Endothelial cell of umbilical vein (primary cell): ENCODE measurements around the gene STAT5A. TPM values are rescaled to one million over a fixed set of nuclear protein-coding genes. Genes with fewer than 3 reads are reported as not detected.

Experiments used
- BruUV-seq: library from RNA; stranded (reverse); fragments of 400-500 nt; replicated peaks from 2 replicates; lab custom pipeline; 2021; lab: Mats Ljungman, UMichigan
- CTCF ChIA-PET: fragments of 300-600, 350-600 bp; sonication (Branson Sonifier 250); formaldehyde crosslinking; loops from one replicate; lab custom pipeline; 2021; ENCODE audit warnings: antibody characterized with exemption, inconsistent platforms; lab: Charles Lee
- POLR2A ChIA-PET: fragments of 300-600, 350-600 bp; sonication (Branson Sonifier 250); formaldehyde crosslinking; loops from one replicate; lab custom pipeline; 2021; ENCODE audit warnings: antibody characterized with exemption, inconsistent platforms; lab: Charles Lee
- DNase-seq: peaks from one replicate; pipeline ENCODE4 v3.0.0-alpha.2; 2011; ENCODE audit warnings: low read depth, low spot score
- FAIRE-seq: peaks from 2 replicates; lab custom pipeline; 2011; peaks lifted over from hg19 to GRCh38; lab: Jason Lieb, UNC
- H2AFZ ChIP-seq: 2 replicates; pipeline ENCODE4 v1.6.0; 2012; ENCODE audit warnings: low read depth, low read length, control low read depth, inconsistent platforms
- H3K27ac ChIP-seq: 2 replicates; pipeline ENCODE4 v1.5.1; 2011; ENCODE audit warnings: low read depth, mild to moderate bottlenecking, control low read depth, low read length, moderate library complexity; ENCODE audit not compliant: insufficient read depth
- H3K27me3 ChIP-seq, 2 experiments: 2 replicates each; pipeline versions ENCODE4 v1.6.0 to v1.6.1; 2011; ENCODE audit warnings: low read length in 2 of 2, mixed read lengths in 1 of 2; ENCODE audit not compliant: control insufficient read depth in 2 of 2, insufficient read depth in 2 of 2
- H3K36me3 ChIP-seq, 2 experiments: 2 replicates in 1 of 2; 3 replicates in 1 of 2; pipeline ENCODE4 v1.5.1; 2011; ENCODE audit warnings: low read length in 2 of 2, mild to moderate bottlenecking in 1 of 2, moderate library complexity in 1 of 2; ENCODE audit not compliant: control insufficient read depth in 2 of 2, insufficient read depth in 2 of 2; ENCODE audit errors: extremely low read depth in 1 of 2
- H3K4me1 ChIP-seq: 3 replicates; pipeline ENCODE4 v1.5.1; 2011; ENCODE audit warnings: mild to moderate bottlenecking, low read length; ENCODE audit not compliant: control insufficient read depth, insufficient read depth; ENCODE audit errors: extremely low read depth
- H3K4me2 ChIP-seq: 2 replicates; pipeline ENCODE4 v1.6.1; 2011; ENCODE audit warnings: low read length, control low read depth, mixed read lengths; ENCODE audit not compliant: insufficient read depth
- H3K4me3 ChIP-seq, 3 experiments: fragments of 200-600 bp in 1 of 3; sonication (generic), shearing (Covaris generic) in 1 of 3; replicated peaks in 1 of 3; 2 replicates each; pipeline ENCODE4 v1.5.1; 2011 to 2016; ENCODE audit warnings: control low read depth in 3 of 3, low read length in 3 of 3, mild to moderate bottlenecking in 2 of 3, inconsistent platforms in 1 of 3, low read depth in 1 of 3, moderate library complexity in 1 of 3; ENCODE audit not compliant: insufficient read depth in 1 of 3
- H3K79me2 ChIP-seq: 2 replicates; pipeline ENCODE4 v1.6.0; 2012; ENCODE audit warnings: low read length, inconsistent platforms; ENCODE audit not compliant: control insufficient read depth, insufficient read depth
- H3K9ac ChIP-seq: replicated peaks from 2 replicates; pipeline ENCODE3; 2011; ENCODE audit warnings: low read length, control low read depth; ENCODE audit not compliant: insufficient read depth; ENCODE audit errors: extremely low read depth
- H3K9me1 ChIP-seq: replicated peaks from 3 replicates; pipeline ENCODE4 v1.6.0; 2011; ENCODE audit warnings: mild to moderate bottlenecking, low read length; ENCODE audit not compliant: control insufficient read depth, insufficient read depth; ENCODE audit errors: extremely low read depth
- H3K9me3 ChIP-seq: replicated peaks from 2 replicates; pipeline ENCODE4 v1.5.1; 2012; ENCODE audit warnings: low read length, inconsistent platforms; ENCODE audit not compliant: control insufficient read depth, insufficient read depth
- H4K20me1 ChIP-seq: replicated peaks from 2 replicates; pipeline ENCODE3; 2011; ENCODE audit warnings: mild to moderate bottlenecking, low read length; ENCODE audit not compliant: control insufficient read depth, insufficient read depth; ENCODE audit errors: extremely low read depth
- CTCF ChIP-seq, 2 donors: IDR thresholded peaks; 1 replicate in 1 of 2; 2 replicates in 1 of 2; pipeline ENCODE4 v1.5.1; 2011; ENCODE audit warnings: low read length in 2 of 2, mild to moderate bottlenecking in 2 of 2, moderate library complexity in 2 of 2, control low read depth in 1 of 2, inconsistent platforms in 1 of 2, low read depth in 1 of 2; ENCODE audit not compliant: insufficient read depth in 1 of 2; ENCODE audit errors: extremely low read depth in 1 of 2
- EZH2 ChIP-seq: IDR thresholded peaks from 2 replicates; pipeline ENCODE4 v1.6.1; 2012; ENCODE audit warnings: borderline replicate concordance, low read depth, mild to moderate bottlenecking, moderate library complexity, low read length, inconsistent platforms; ENCODE audit not compliant: severe bottlenecking
- FOS ChIP-seq: IDR thresholded peaks from 2 replicates; pipeline ENCODE4 v1.6.1; 2011; ENCODE audit warnings: mild to moderate bottlenecking, low read length, moderate library complexity, borderline replicate concordance; ENCODE audit not compliant: insufficient read depth
- GATA2 ChIP-seq: IDR thresholded peaks from 2 replicates; pipeline ENCODE4 v1.7.0; 2011; ENCODE audit warnings: low read depth, mild to moderate bottlenecking, moderate library complexity, mixed read lengths, low read length; ENCODE audit not compliant: insufficient read length, insufficient read depth
- JUN ChIP-seq: IDR thresholded peaks from 2 replicates; pipeline ENCODE4 v1.6.1; 2011; ENCODE audit warnings: borderline replicate concordance, low read depth; ENCODE audit not compliant: insufficient read length, insufficient read depth
- MAX ChIP-seq: IDR thresholded peaks from 2 replicates; pipeline ENCODE4 v1.6.1; 2011; ENCODE audit not compliant: insufficient read depth, insufficient read length
- MYC ChIP-seq: IDR thresholded peaks from one replicate; pipeline ENCODE4 v1.6.1; 2011; ENCODE audit warnings: mild to moderate bottlenecking, low read depth, low read length
- POLR2A ChIP-seq: IDR thresholded peaks from 2 replicates; pipeline ENCODE4 v1.6.1; 2012; ENCODE audit warnings: low read depth, mild to moderate bottlenecking, control low read depth, low read length
- POLR2AphosphoS5 ChIP-seq: IDR thresholded peaks from 2 replicates; pipeline ENCODE4 v1.6.1; 2012; ENCODE audit warnings: low read depth, mild to moderate bottlenecking, control low read depth, low read length, moderate library complexity; ENCODE audit not compliant: insufficient read depth
- dilution Hi-C: fragments of 300-500 bp; cut with MboI; formaldehyde crosslinking; loops from one replicate; pipeline ENCODE4 v1.15.0; 2019; ENCODE audit warnings: low sequenced_read_pairs; ENCODE audit not compliant: extremely low pct_ligation_motif_present
- intact Hi-C: fragments of 100-400 bp; cut with micrococcal nuclease; formaldehyde crosslinking; loops from one replicate; pipeline ENCODE4 v1.10.0; 2022
- polyA plus RNA-seq, 4 experiments: library from polyadenylated mRNA; depleted of rRNA in 3 of 4; stranded (reverse) in 3 of 4; unstranded in 1 of 4; fragments of >200 nt; gene quantifications; 2 replicates each; pipeline versions ENCODE4 v1.2.1 to v1.2.3, GENCODE V29; 2011 to 2012; ENCODE audit warnings: missing spikeins in 1 of 4
- total RNA-seq: library from RNA; stranded (reverse); gene quantifications from 2 replicates; pipeline ENCODE4 v1.2.3, GENCODE V29; 2021

The STAT5A gene
- total and polyA plus RNA-seq, 2 donors (not counting 3 experiments of a cell fraction or from before 2014, with no cell fraction given): 18.0 to 23.4 TPM

DNA sequence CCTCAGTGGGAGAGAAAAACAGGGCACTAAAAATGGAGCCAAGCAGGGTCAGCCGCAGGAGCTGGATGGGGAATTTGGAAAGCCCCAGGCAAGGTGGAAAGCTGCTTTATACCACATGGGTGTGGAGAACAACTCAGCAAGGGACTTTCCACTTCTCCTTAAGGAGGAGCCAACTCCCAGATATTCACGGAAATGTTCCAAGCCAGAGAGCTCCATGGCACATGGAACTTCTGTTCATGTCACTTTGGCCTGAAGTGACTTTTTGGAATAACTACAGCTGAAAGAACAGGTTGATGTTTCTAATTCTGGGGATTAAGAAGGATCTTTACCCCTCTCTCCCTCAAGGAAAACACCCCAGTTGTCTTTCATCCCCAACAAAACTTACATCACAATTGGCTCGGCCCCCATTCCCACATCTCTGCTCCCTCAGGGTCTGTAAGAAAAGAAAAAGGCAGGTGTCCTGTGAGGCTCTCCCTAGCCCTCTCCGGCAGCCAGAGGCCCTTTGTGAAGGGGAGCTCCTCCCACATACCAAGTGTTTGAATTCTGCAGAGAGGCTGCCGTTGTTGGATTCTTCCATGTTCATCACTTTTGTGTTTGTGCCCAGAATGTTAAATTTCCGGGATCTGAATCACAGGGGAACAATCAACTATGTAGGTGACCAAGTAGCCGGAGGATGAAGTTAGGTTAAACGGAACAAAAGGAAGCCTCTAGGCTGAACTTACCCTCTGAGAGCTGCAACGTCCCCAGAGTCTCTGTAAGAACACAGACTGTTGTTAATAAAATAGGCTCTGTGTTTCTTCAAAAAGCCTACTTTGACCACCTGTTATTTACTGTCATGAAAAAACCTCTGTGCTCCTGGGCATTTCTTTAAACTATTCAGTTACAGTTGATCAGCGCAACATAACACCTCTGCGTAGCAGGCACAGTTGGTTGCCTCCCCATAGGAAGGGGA, 41.0 kb downstream of the STAT5A start:
- H3K36me3 ChIP-seq: peaks cover 20 to 30% of the 10 kb centered on the region in 2 experiments
- H3K4me3 ChIP-seq: no peak overlapping the region

DNA sequence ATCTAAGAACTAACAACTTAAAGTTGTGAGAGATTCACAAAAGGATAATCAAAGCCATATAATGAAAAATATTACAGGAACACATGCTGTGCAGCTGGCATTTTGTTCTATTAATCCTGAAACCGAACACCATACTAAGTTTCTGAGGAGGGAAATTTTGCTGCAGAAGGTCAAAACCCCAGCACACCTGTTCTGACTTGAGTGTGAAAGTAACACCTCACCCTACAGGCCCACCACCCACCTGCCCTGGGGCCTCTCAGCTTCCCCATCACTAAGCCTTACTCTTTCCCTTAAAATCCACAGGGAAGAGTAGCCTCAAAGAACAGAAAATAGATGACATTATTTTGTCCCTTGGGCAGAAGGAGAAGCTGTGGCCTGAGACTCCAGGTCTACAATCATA, 44.8 kb downstream of the STAT5A start:
- POLR2A ChIA-PET: no interaction called here
- TF ChIP-seq MAX (no peak), EZH2 (no peak), MYC (no peak), POLR2A (no peak), FOS (no peak), GATA2 (no peak), JUN (no peak), POLR2AphosphoS5 (no peak), CTCF (IDR thresholded peaks at IDR 0.05; ENCODE audit: extremely low read depth in 1 of 2, insufficient read depth in 1 of 2, low read depth in 1 of 2, low read length in 2 of 2) (no peak)
- H3K9ac ChIP-seq: no peak overlapping the region
- H3K4me2 ChIP-seq: no peak overlapping the region
- FAIRE-seq (no peak), DNase-seq (no peak)
- CTCF ChIA-PET: interaction anchor here (0.7 kb wide), 1 partner anchor 185 kb away, joined by 3 read pairs; no protein-coding TSS in a partner anchor
- no peaks in the 10 kb centered on the region for H3K79me2 ChIP-seq
- peaks cover 14% of the 10 kb centered on the region for H3K4me1 ChIP-seq
- no peak overlapping the region for H3K27ac ChIP-seq
- no peaks in the 10 kb centered on the region for H3K9me1 ChIP-seq
- H3K27me3 ChIP-seq: no peaks in the 10 kb centered on the region
- no peaks in the 10 kb centered on the region for H4K20me1 ChIP-seq
- intact Hi-C loops (no loop called here), dilution Hi-C loops (loop anchor here (25.0 kb wide), 1 partner anchor 179 kb away; no protein-coding TSS in a partner anchor)
- no peak overlapping the region for H2AFZ ChIP-seq
- H3K9me3 ChIP-seq: no peaks in the 10 kb centered on the region
- H3K4me3 ChIP-seq: no peak overlapping the region
- BruUV-seq: no TSS peak
- H3K36me3 ChIP-seq: peaks cover 22 to 31% of the 10 kb centered on the region in 2 experiments

More for the DNA sequence above, 41.0 kb downstream of the STAT5A start:
- H3K27me3 ChIP-seq: no peaks in the 10 kb centered on the region
- TF ChIP-seq MAX: no peak
- TF ChIP-seq POLR2A: no peak
- TF ChIP-seq MYC: no peak
- peak; percentile 32 for TF ChIP-seq FOS
- TF ChIP-seq JUN: peak; percentile 14
- TF ChIP-seq POLR2AphosphoS5: peak; percentile 26
- CTCF ChIA-PET: interaction anchor here (0.7 to 2.0 kb wide), 16 partner anchors 9 to 198 kb away, joined by 3 to 16 read pairs (median 5); partner anchors contain the start of gene STAT3
- H3K9ac ChIP-seq: no peak overlapping the region
- intact Hi-C loops (no loop called here), dilution Hi-C loops (loop anchor here (25.0 kb wide), 1 partner anchor 183 kb away; no protein-coding TSS in a partner anchor)
- no peaks in the 10 kb centered on the region for H3K9me1 ChIP-seq
- no peaks in the 10 kb centered on the region for H3K9me3 ChIP-seq
- H3K79me2 ChIP-seq: no peaks in the 10 kb centered on the region
- TSS peak; percentile 28 for BruUV-seq
- POLR2A ChIA-PET: no interaction called here
- DNase-seq: peak; percentile 69
- peak; percentile 92 for FAIRE-seq
- no peaks in the 10 kb centered on the region for H4K20me1 ChIP-seq
- no peak overlapping the region for H3K4me2 ChIP-seq
- H3K4me1 ChIP-seq: peaks cover 14% of the 10 kb centered on the region
- H2AFZ ChIP-seq: no peak overlapping the region
- peak overlapping the region; percentile 35 for H3K27ac ChIP-seq
